Smooth muscle cell (in vitro differentiated cells): Measurements from ENCODE around the gene OR10G8. TPM values are rescaled to one million over a fixed set of nuclear protein-coding genes. Genes with fewer than 3 reads are reported as not detected.

ENCODE experiments used
- DNase-seq: peaks from one replicate; lab custom pipeline; 2025; ENCODE audit not compliant: unreplicated experiment; lab: John Stamatoyannopoulos, UW
- H2AFZ ChIP-seq: fragments of 200-600 bp; sonication (generic); 2 replicates; pipeline ENCODE4 v1.6.0; 2016; ENCODE audit warnings: antibody characterized with exemption, low read depth, mild to moderate bottlenecking
- H3F3A ChIP-seq: fragments of 200-600 bp; sonication (generic); 2 replicates; pipeline ENCODE4 v1.6.0; 2017; ENCODE audit warnings: antibody characterized with exemption, low read depth
- H3K27ac ChIP-seq: fragments of 200-600 bp; sonication (generic); 2 replicates; pipeline ENCODE4 v1.5.1; 2016; ENCODE audit warnings: low read depth, mild to moderate bottlenecking
- H3K27me3 ChIP-seq: fragments of 200-600 bp; sonication (generic); 2 replicates; pipeline ENCODE4 v1.6.1; 2016; ENCODE audit warnings: low read depth, mild to moderate bottlenecking
- H3K36me3 ChIP-seq: fragments of 200-600 bp; sonication (generic); 2 replicates; pipeline ENCODE4 v1.5.1; 2016; ENCODE audit warnings: low read depth
- H3K4me1 ChIP-seq: fragments of 200-600 bp; sonication (generic); 2 replicates; pipeline ENCODE4 v1.5.1; 2016; ENCODE audit warnings: low read depth
- H3K4me2 ChIP-seq: fragments of 200-600 bp; sonication (generic); 2 replicates; pipeline ENCODE4 v1.6.0; 2016; ENCODE audit warnings: mild to moderate bottlenecking
- H3K4me3 ChIP-seq: fragments of 200-600 bp; sonication (generic); 2 replicates; pipeline ENCODE4 v1.5.1; 2016; ENCODE audit warnings: mild to moderate bottlenecking
- H3K79me2 ChIP-seq: fragments of 200-600 bp; sonication (generic); 2 replicates; pipeline ENCODE4 v1.6.0; 2016; ENCODE audit warnings: low read depth, mild to moderate bottlenecking
- H3K9ac ChIP-seq: fragments of 200-600 bp; sonication (generic); 2 replicates; pipeline ENCODE4 v1.6.0; 2016; ENCODE audit warnings: low read depth
- H3K9me3 ChIP-seq: fragments of 200-600 bp; sonication (generic); replicated peaks from 2 replicates; pipeline ENCODE4 v1.5.1; 2016; ENCODE audit warnings: low read depth
- H4K20me1 ChIP-seq: fragments of 200-600 bp; sonication (generic); 2 replicates; pipeline ENCODE4 v1.6.0; 2016; ENCODE audit warnings: low read depth
- CTCF ChIP-seq: fragments of 200-600 bp; sonication (generic); IDR thresholded peaks from 2 replicates; pipeline ENCODE4 v1.5.1; 2017; ENCODE audit warnings: borderline replicate concordance, mild to moderate bottlenecking, antibody characterized with exemption; ENCODE audit not compliant: insufficient read depth, poor library complexity, severe bottlenecking
- WGBS: methylation state at CpG from one replicate; pipeline ENCODE4 v1.1.7; 2016; ENCODE audit warnings: low lambda C conversion rate; 5-methylcytosine and 5-hydroxymethylcytosine counted together
- polyA plus RNA-seq: library from polyadenylated mRNA; unstranded; fragments of >200 nt; fragmentation: Nextera tagmentation; extraction: Ambion mirVana; gene quantifications from 2 replicates; pipeline ENCODE4 v1.2.1, GENCODE V29; 2016
- total RNA-seq: library from RNA; depleted of rRNA; stranded (reverse); fragments of >200 nt; gene quantifications from 2 replicates; pipeline ENCODE4 v1.2.3, GENCODE V29; 2014

Gene OR10G8
- total and polyA plus RNA-seq, 2 experiments from 2014 or later, result not detected

- Histone ChIP-seq H3K9ac (no peak overlapping the region), H3K4me1 (no peaks in the 10 kb centered on the region), H3K4me2 (no peak overlapping the region), H3K9me3 (no peaks in the 10 kb centered on the region), H3F3A (no peaks in the 10 kb centered on the region), H3K4me3 (no peak overlapping the region), H3K36me3 (no peaks in the 10 kb centered on the region), H2AFZ (no peak overlapping the region), H3K27ac (no peak overlapping the region), H4K20me1 (no peaks in the 10 kb centered on the region), H3K79me2 (no peaks in the 10 kb centered on the region), H3K27me3 (peaks cover 12% of the 10 kb centered on the region)
- WGBS, result 92% methylated on average over 4 of the region's 4 CpGs
- no peak for TF ChIP-seq CTCF
- DNase-seq, result no peak
Observed at GRCh38 chr11:124071623-124071948, 45.0 kb downstream of the OR10G8 start.

GRCh38 chr11:124072147-124072546, 45.5 kb downstream of the OR10G8 start:
- H2AFZ ChIP-seq, result no peak overlapping the region
- H3K27me3 ChIP-seq, result peaks cover 8% of the 10 kb centered on the region
- H3K4me1 ChIP-seq, result no peaks in the 10 kb centered on the region
- H4K20me1 ChIP-seq, result no peaks in the 10 kb centered on the region
- no peaks in the 10 kb centered on the region for H3F3A ChIP-seq
- no peak for DNase-seq
- H3K4me2 ChIP-seq, result no peak overlapping the region
- WGBS, result 97% methylated on average over 8 of the region's 8 CpGs
- H3K9me3 ChIP-seq, result no peaks in the 10 kb centered on the region
- H3K9ac ChIP-seq, result no peak overlapping the region
- TF ChIP-seq CTCF, result no peak
- no peaks in the 10 kb centered on the region for H3K79me2 ChIP-seq
- no peaks in the 10 kb centered on the region for H3K36me3 ChIP-seq
- H3K27ac ChIP-seq, result no peak overlapping the region
- H3K4me3 ChIP-seq, result no peak overlapping the region

- H3F3A ChIP-seq, result no peaks in the 10 kb centered on the region
- 97% methylated on average over 5 of the region's 5 CpGs for WGBS
Observed at GRCh38 chr11:124074554-124074953, 48.0 kb downstream of the OR10G8 start.

More at GRCh38 chr11:124074554-124074953, 48.0 kb downstream of the OR10G8 start:
- Histone ChIP-seq H3K4me3 (no peak overlapping the region), H3K79me2 (no peaks in the 10 kb centered on the region), H3K4me2 (no peak overlapping the region), H3K4me1 (no peaks in the 10 kb centered on the region), H4K20me1 (no peaks in the 10 kb centered on the region), H3K27me3 (no peaks in the 10 kb centered on the region), H3K27ac (no peak overlapping the region), H3K9me3 (no peaks in the 10 kb centered on the region), H3K36me3 (no peaks in the 10 kb centered on the region), H3K9ac (no peak overlapping the region), H2AFZ (no peak overlapping the region)
- DNase-seq, result no peak
- TF ChIP-seq CTCF, result no peak
